ENCODE data around the gene TVP23B. TPM values are rescaled to one million over a fixed set of nuclear protein-coding genes. Genes with fewer than 3 reads are reported as not detected.
"Not testable (repeated sequence)": the region's sequence is repeated elsewhere in the genome, so short reads cannot be mapped to it uniquely, and the experiment has no call there.

The TVP23B gene
- total and polyA plus RNA-seq, 11 donors = 13.6 to 42.0 (median 20.6) TPM

- intact Hi-C loops (cut with DNase I) = no loop called here
- ATAC-seq (no peak), DNase-seq (no peak)
- H3K27ac ChIP-seq = no peak overlapping the region
- no peaks in the 10 kb centered on the region for H3K4me1 ChIP-seq
- H3K9me3 ChIP-seq = no peaks in the 10 kb centered on the region
- H3K4me3 ChIP-seq = no peak overlapping the region
- TF ChIP-seq, protein P1, sequence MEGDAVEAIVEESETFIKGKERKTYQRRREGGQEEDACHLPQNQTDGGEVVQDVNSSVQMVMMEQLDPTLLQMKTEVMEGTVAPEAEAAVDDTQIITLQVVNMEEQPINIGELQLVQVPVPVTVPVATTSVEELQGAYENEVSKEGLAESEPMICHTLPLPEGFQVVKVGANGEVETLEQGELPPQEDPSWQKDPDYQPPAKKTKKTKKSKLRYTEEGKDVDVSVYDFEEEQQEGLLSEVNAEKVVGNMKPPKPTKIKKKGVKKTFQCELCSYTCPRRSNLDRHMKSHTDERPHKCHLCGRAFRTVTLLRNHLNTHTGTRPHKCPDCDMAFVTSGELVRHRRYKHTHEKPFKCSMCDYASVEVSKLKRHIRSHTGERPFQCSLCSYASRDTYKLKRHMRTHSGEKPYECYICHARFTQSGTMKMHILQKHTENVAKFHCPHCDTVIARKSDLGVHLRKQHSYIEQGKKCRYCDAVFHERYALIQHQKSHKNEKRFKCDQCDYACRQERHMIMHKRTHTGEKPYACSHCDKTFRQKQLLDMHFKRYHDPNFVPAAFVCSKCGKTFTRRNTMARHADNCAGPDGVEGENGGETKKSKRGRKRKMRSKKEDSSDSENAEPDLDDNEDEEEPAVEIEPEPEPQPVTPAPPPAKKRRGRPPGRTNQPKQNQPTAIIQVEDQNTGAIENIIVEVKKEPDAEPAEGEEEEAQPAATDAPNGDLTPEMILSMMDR (IDR thresholded peaks at IDR 0.05) = no peak
- no peak for TF ChIP-seq POLR2A (IDR thresholded peaks at IDR 0.05)
- H3K36me3 ChIP-seq = no peaks in the 10 kb centered on the region
- no peaks in the 10 kb centered on the region for H3K27me3 ChIP-seq
- WGBS, 4 donors = 73 to 82% (median 78%) methylated on average over 7 of the region's 7 CpGs
Observed at GRCh38 chr17:18772471-18772870, 8.5 kb upstream of the TVP23B start.

GRCh38 chr17:18781805-18782204 is 822 bp downstream of the TVP23B start:
- H3K27me3 ChIP-seq; intact Hi-C loops (cut with DNase I); ATAC-seq; H3K36me3 ChIP-seq; DNase-seq; H3K4me1 ChIP-seq; H3K9me3 ChIP-seq: not testable (repeated sequence)
- Histone ChIP-seq H3K27ac (peak overlapping the region in 6 of 12 donors; percentile 77 to 84 (median 80)), H3K4me3 (peak overlapping the region in 10 of 12 donors; percentile 59 to 70 (median 65))
- WGBS, 4 donors = 0 to 19% (median 9%) methylated on average over 2 to 3 of the region's 5 CpGs; no CpG with 5 or more reads in 1 of the 4 donors

- H3K36me3 ChIP-seq = peaks cover 0 to 16% (median 8%) of the 10 kb centered on the region in 9 donors
- WGBS, 4 donors = 79 to 95% (median 83%) methylated on average over 1 of the region's 1 CpG
- DNase-seq; H3K27ac ChIP-seq; H3K9me3 ChIP-seq; ATAC-seq; intact Hi-C loops (cut with DNase I); H3K4me1 ChIP-seq; H3K4me3 ChIP-seq; H3K27me3 ChIP-seq: not testable (repeated sequence)
Observed at GRCh38 chr17:18785933-18786332, 5.0 kb downstream of the TVP23B start.

- 83 to 89% (median 88%) methylated on average over 4 of the region's 5 CpGs for WGBS, 4 donors
- H3K9me3 ChIP-seq; H3K27ac ChIP-seq; H3K4me1 ChIP-seq; intact Hi-C loops (cut with DNase I); ATAC-seq; H3K4me3 ChIP-seq; DNase-seq; H3K27me3 ChIP-seq: not testable (repeated sequence)
- H3K36me3 ChIP-seq = peaks cover 0 to 26% (median 9%) of the 10 kb centered on the region in 9 donors
Observed at GRCh38 chr17:18786890-18787289, 5.9 kb downstream of the TVP23B start.

GRCh38 chr17:18791402-18791801 is 10.4 kb downstream of the TVP23B start:
- 0 to 57% (median 27%) methylated on average over 1 of the region's 1 CpG for WGBS, 4 donors
- TF ChIP-seq, protein P1 (IDR thresholded peaks at IDR 0.05) = peak in 3 of 12 donors; percentile 11 to 19 (median 13)
- H3K27ac ChIP-seq; H3K9me3 ChIP-seq; H3K27me3 ChIP-seq; intact Hi-C loops (cut with DNase I); H3K4me1 ChIP-seq; DNase-seq; H3K4me3 ChIP-seq: not testable (repeated sequence)
- peak in 3 of 4 donors; percentile 32 to 64 (median 36) for ATAC-seq
- H3K36me3 ChIP-seq = peaks cover 0 to 69% (median 18%) of the 10 kb centered on the region in 9 donors

DNA sequence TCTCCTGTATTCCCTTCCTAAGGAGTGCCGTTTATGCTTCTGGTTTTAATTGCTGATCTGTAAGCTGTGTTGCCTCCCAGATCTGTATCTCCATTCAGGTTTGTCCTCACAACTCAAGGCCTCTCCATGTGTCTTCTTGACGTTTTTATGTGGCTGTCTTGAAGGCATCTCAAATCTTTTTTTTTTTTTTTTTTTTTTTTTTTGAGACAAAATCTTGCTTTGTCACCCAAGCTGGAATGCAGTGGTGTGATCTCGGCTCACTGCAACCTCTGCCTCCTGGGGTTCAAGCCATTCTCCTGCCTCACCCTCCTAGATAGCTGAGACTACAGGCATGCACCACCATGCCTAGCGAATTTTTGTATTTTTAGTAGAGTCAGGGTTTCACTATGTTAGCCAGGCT is 13.9 kb downstream of the TVP23B start:
- peaks cover 0 to 93% (median 30%) of the 10 kb centered on the region in 9 donors for H3K36me3 ChIP-seq

GRCh38 chr17:18796887-18797286 is 15.9 kb downstream of the TVP23B start:
- intact Hi-C loops (cut with DNase I); DNase-seq; H3K4me3 ChIP-seq; H3K27me3 ChIP-seq; H3K9me3 ChIP-seq; H3K27ac ChIP-seq; H3K4me1 ChIP-seq; ATAC-seq: not testable (repeated sequence)
- peaks cover 0 to 94% (median 35%) of the 10 kb centered on the region in 9 donors for H3K36me3 ChIP-seq

More for the DNA sequence above, 13.9 kb downstream of the TVP23B start:
- intact Hi-C loops (cut with DNase I); H3K27me3 ChIP-seq; H3K4me3 ChIP-seq; H3K9me3 ChIP-seq; ATAC-seq; H3K27ac ChIP-seq; DNase-seq; H3K4me1 ChIP-seq: not testable (repeated sequence)
- 54 to 71% (median 66%) methylated on average over 4 of the region's 4 CpGs for WGBS, 4 donors

- H3K36me3 ChIP-seq = peaks cover 0 to 80% (median 52%) of the 10 kb centered on the region in 9 donors
- DNase-seq; H3K4me1 ChIP-seq; intact Hi-C loops (cut with DNase I); H3K27ac ChIP-seq; H3K4me3 ChIP-seq; H3K27me3 ChIP-seq; H3K9me3 ChIP-seq: not testable (repeated sequence)
- ATAC-seq = peak; percentile 77 to 90 (median 86)
- 70 to 82% (median 76%) methylated on average over 7 of the region's 7 CpGs for WGBS, 4 donors
Observed at GRCh38 chr17:18803458-18804245, 22.7 kb downstream of the TVP23B start.

- WGBS, 4 donors = 50 to 56% (median 53%) methylated on average over 3 of the region's 3 CpGs
- H3K27me3 ChIP-seq; H3K4me3 ChIP-seq; intact Hi-C loops (cut with DNase I); H3K36me3 ChIP-seq; DNase-seq; H3K4me1 ChIP-seq; ATAC-seq; H3K9me3 ChIP-seq; H3K27ac ChIP-seq: not testable (repeated sequence)
Observed at GRCh38 chr17:18815924-18816323, 34.9 kb downstream of the TVP23B start.
